Measurements from ENCODE around the gene ALK. TPM values are rescaled to one million over a fixed set of nuclear protein-coding genes. Genes with fewer than 3 reads are reported as not detected.
"Not testable (repeated sequence)": the region's sequence is repeated elsewhere in the genome, so short reads cannot be mapped to it uniquely, and the experiment has no call there.

ALK gene
- polyA plus RNA-seq, 2 donors = 0.04 to 0.05 TPM

DNA sequence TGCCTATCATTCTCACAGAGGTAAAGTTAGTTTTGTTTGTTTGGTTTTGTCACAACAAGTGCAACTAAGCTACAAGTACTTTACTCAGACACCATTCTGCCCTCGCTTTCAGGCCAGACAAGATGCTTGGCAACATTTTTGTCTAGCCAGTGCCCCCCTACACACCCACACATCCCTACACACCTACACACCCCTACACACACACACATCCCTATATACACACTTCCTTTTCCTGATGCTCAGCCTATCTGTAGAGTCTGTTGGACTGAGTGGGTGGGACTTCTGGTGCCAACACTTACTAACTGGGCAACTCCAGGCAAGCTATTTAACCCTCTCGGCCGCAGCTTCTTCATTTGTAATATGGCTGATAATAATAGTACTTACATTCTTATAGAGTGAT, 161.4 kb downstream of the ALK start:
- WGBS, 2 donors = 92 to 94% methylated on average over 3 of the region's 3 CpGs
- no peak overlapping the region for H3K4me3 ChIP-seq (ENCODE audit: low read depth in 1 of 2, low read length in 2 of 2)
- H3K4me1 ChIP-seq (ENCODE audit: control insufficient read depth in 2 of 2, insufficient read depth in 2 of 2, low read length in 1 of 2) = no peaks in the 10 kb centered on the region
- no peaks in the 10 kb centered on the region for H3K36me3 ChIP-seq (ENCODE audit: control insufficient read depth in 2 of 2, insufficient read depth in 2 of 2, low read length in 1 of 2)
- no peaks in the 10 kb centered on the region for H3K9me3 ChIP-seq (ENCODE audit: control insufficient read depth in 2 of 2, insufficient read depth in 1 of 2, low read depth in 1 of 2, low read length in 1 of 2)
- no peak overlapping the region for H3K27ac ChIP-seq (ENCODE audit: low read depth in 2 of 2, low read length in 1 of 2)
- peaks cover 0 to 6% of the 10 kb centered on the region in 2 donors for H3K27me3 ChIP-seq (ENCODE audit: control insufficient read depth in 1 of 2, insufficient read depth in 2 of 2, low read length in 2 of 2)

DNA sequence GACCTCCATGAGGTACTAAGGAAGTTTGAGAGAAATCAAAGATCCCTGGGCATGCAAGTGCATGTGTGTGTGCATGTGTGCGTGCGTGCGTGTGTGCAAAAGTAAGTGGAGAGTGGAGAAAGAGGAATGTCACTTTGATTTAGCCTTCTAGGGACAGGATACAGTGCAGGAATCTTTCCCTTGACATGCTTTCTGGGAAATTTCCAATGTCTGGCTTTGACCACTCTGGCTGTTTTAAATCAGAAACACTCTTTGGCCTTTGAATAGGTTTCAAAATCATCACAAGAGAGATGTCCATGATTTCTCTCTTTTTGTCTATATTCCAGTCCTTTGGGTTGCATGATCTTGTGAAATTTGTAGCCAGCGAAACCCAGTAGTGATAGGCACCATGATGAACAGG, 162.0 kb downstream of the ALK start:
- H3K36me3 ChIP-seq (ENCODE audit: control insufficient read depth in 2 of 2, insufficient read depth in 2 of 2, low read length in 1 of 2) = no peaks in the 10 kb centered on the region
- peaks cover 0 to 6% of the 10 kb centered on the region in 2 donors for H3K27me3 ChIP-seq (ENCODE audit: control insufficient read depth in 1 of 2, insufficient read depth in 2 of 2, low read length in 2 of 2)
- H3K27ac ChIP-seq (ENCODE audit: low read depth in 2 of 2, low read length in 1 of 2) = no peak overlapping the region
- H3K4me3 ChIP-seq (ENCODE audit: low read depth in 1 of 2, low read length in 2 of 2) = no peak overlapping the region
- 82 to 89% methylated on average over 4 of the region's 4 CpGs for WGBS, 2 donors
- H3K9me3 ChIP-seq (ENCODE audit: control insufficient read depth in 2 of 2, insufficient read depth in 1 of 2, low read depth in 1 of 2, low read length in 1 of 2) = no peaks in the 10 kb centered on the region
- no peaks in the 10 kb centered on the region for H3K4me1 ChIP-seq (ENCODE audit: control insufficient read depth in 2 of 2, insufficient read depth in 2 of 2, low read length in 1 of 2)

DNA sequence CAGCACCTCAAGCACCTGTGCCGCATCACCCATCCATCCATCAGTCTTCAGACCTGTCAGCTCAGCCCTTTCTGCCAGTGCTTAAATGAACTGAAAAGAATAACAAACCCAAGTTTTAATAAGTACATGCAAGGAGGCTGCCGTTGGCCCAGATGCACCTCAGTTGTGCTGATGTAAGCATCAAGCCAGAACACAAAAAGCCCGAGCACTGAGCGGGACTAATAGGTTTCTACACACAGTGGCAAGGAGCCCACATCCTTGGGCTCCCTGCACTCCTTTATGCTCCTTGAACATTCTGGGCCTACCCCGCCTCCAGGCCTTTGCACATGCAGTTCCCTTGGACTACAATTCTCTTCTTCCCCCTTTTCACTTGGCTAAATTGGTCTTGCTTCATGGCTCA, 165.6 kb downstream of the ALK start:
- Histone ChIP-seq H3K27me3 (ENCODE audit: control insufficient read depth in 1 of 2, insufficient read depth in 2 of 2, low read length in 2 of 2) (peaks cover 0 to 3% of the 10 kb centered on the region in 2 donors), H3K9me3 (ENCODE audit: control insufficient read depth in 2 of 2, insufficient read depth in 1 of 2, low read depth in 1 of 2, low read length in 1 of 2) (no peaks in the 10 kb centered on the region), H3K4me3 (ENCODE audit: low read depth in 1 of 2, low read length in 2 of 2) (no peak overlapping the region), H3K36me3 (ENCODE audit: control insufficient read depth in 2 of 2, insufficient read depth in 2 of 2, low read length in 1 of 2) (no peaks in the 10 kb centered on the region), H3K27ac (ENCODE audit: low read depth in 2 of 2, low read length in 1 of 2) (no peak overlapping the region), H3K4me1 (ENCODE audit: control insufficient read depth in 2 of 2, insufficient read depth in 2 of 2, low read length in 1 of 2) (no peaks in the 10 kb centered on the region)
- WGBS, 2 donors = 70 to 92% methylated on average over 5 of the region's 5 CpGs

DNA sequence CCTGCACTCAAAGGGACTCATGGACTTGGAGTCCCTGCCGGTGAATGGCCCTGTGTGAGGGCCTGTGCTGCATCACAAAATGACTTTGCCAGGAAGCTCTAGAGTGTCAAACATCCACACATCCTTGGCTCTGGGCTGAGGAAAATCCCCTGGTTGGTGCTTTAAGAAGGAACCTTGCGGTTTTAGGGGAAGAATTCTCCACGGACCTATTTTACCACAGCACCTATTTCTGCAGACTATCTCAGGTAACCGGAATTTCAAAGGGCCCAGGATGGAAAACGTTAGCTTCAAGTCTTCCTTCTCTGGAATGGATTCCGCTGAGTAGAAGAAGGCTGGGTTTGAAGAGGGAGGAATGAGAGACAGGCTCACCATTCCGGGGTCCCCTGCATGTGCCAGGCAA, 166.2 kb downstream of the ALK start:
- Histone ChIP-seq H3K36me3 (ENCODE audit: control insufficient read depth in 2 of 2, insufficient read depth in 2 of 2, low read length in 1 of 2) (no peaks in the 10 kb centered on the region), H3K9me3 (ENCODE audit: control insufficient read depth in 2 of 2, insufficient read depth in 1 of 2, low read depth in 1 of 2, low read length in 1 of 2) (no peaks in the 10 kb centered on the region), H3K4me1 (ENCODE audit: control insufficient read depth in 2 of 2, insufficient read depth in 2 of 2, low read length in 1 of 2) (no peaks in the 10 kb centered on the region), H3K27ac (ENCODE audit: low read depth in 2 of 2, low read length in 1 of 2) (no peak overlapping the region), H3K4me3 (ENCODE audit: low read depth in 1 of 2, low read length in 2 of 2) (no peak overlapping the region), H3K27me3 (ENCODE audit: control insufficient read depth in 1 of 2, insufficient read depth in 2 of 2, low read length in 2 of 2) (no peaks in the 10 kb centered on the region)
- WGBS, 2 donors = 88 to 89% methylated on average over 7 of the region's 7 CpGs

DNA sequence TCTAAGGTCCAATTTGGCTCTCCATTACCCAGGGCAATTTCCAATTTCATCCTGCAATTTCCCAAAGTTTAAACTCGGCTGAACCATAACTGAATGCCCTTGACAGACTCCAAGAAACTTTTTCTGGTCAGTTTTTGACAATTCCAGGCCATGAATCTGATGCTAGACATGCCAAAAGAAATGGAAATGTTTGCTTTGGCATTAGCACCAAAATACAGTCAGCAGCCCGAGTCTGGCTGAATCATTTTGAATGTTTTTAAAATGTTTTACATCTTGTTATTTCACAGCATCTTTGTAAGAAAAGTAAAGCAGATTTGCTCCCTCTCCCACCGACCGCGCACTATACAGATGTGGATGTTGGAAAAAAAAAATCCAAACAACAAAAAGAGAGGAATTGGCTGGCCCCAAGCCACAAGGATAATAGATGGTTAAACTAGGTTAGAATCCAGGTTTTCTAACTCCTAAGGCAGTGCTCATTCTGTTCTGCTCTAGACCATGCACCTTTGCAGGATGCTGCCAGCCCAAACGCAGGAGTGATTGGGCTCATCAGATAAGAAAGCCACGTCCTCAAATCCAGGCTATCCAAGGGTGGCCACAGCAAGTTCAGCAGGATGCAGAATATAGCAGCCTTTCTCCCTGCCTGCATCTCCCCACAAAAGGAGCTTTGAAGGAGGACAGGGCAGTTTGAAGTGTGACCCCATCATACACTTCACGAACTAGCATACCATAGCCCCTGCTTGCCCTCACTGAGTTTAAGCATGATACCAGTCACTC, 167.5 kb downstream of the ALK start:
- Histone ChIP-seq H3K4me1 (ENCODE audit: control insufficient read depth in 2 of 2, insufficient read depth in 2 of 2, low read length in 1 of 2) (no peaks in the 10 kb centered on the region), H3K27ac (ENCODE audit: low read depth in 2 of 2, low read length in 1 of 2) (no peak overlapping the region), H3K4me3 (ENCODE audit: low read depth in 1 of 2, low read length in 2 of 2) (no peak overlapping the region), H3K36me3 (ENCODE audit: control insufficient read depth in 2 of 2, insufficient read depth in 2 of 2, low read length in 1 of 2) (no peaks in the 10 kb centered on the region), H3K9me3 (ENCODE audit: control insufficient read depth in 2 of 2, insufficient read depth in 1 of 2, low read depth in 1 of 2, low read length in 1 of 2) (no peaks in the 10 kb centered on the region), H3K27me3 (ENCODE audit: control insufficient read depth in 1 of 2, insufficient read depth in 2 of 2, low read length in 2 of 2) (no peaks in the 10 kb centered on the region)
- 48 to 52% methylated on average over 8 of the region's 8 CpGs for WGBS, 2 donors

DNA sequence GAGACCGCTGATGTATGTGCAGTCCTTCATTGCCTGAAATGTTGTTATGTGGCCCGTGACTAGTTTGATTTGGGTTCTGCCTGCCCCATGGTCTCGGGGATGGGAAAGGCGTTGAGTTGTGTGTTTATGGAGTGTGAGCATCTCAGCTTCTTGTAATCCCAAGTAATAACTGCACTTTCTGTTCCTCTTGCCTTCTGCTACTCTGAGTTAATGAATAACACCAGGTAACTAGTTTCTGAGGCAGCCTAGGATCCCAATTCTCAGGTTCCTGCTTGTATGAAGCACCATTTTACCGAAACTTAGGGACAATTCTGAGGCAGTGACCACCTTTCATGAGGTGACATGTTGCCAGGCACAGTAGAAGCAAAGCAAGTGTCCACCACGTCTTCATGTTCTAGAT, 170.0 kb downstream of the ALK start:
- 84 to 90% methylated on average over 6 of the region's 6 CpGs for WGBS, 2 donors
- Histone ChIP-seq H3K4me1 (ENCODE audit: control insufficient read depth in 2 of 2, insufficient read depth in 2 of 2, low read length in 1 of 2) (no peaks in the 10 kb centered on the region), H3K36me3 (ENCODE audit: control insufficient read depth in 2 of 2, insufficient read depth in 2 of 2, low read length in 1 of 2) (no peaks in the 10 kb centered on the region), H3K4me3 (ENCODE audit: low read depth in 1 of 2, low read length in 2 of 2) (no peak overlapping the region), H3K27ac (ENCODE audit: low read depth in 2 of 2, low read length in 1 of 2) (no peak overlapping the region), H3K27me3 (ENCODE audit: control insufficient read depth in 1 of 2, insufficient read depth in 2 of 2, low read length in 2 of 2) (no peaks in the 10 kb centered on the region), H3K9me3 (ENCODE audit: control insufficient read depth in 2 of 2, insufficient read depth in 1 of 2, low read depth in 1 of 2, low read length in 1 of 2) (no peaks in the 10 kb centered on the region)

DNA sequence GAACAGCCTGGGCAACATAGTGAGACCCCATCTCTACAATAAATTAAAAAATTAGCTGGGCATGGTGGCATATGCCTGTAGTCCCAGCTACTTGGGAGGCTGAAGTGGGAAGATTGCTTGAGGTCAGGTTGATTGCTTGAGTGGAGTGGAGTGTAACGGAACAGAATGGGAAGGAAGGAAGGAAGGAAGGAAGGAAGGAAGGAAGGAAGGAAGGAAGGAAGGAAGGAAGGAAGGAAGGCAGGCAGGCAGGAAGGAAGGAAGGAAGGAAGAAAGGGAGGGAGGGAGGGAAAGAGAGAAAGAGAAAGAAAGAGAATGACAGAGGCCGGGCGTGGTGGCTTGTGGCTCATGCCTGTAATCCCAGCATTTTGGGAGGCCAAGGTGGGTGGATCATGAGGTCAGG, 170.9 kb downstream of the ALK start:
- H3K36me3 ChIP-seq (ENCODE audit: control insufficient read depth in 2 of 2, insufficient read depth in 2 of 2, low read length in 1 of 2); H3K4me1 ChIP-seq (ENCODE audit: control insufficient read depth in 2 of 2, insufficient read depth in 2 of 2, low read length in 1 of 2); H3K9me3 ChIP-seq (ENCODE audit: control insufficient read depth in 2 of 2, insufficient read depth in 1 of 2, low read depth in 1 of 2, low read length in 1 of 2); H3K27ac ChIP-seq (ENCODE audit: low read depth in 2 of 2, low read length in 1 of 2); H3K27me3 ChIP-seq (ENCODE audit: control insufficient read depth in 1 of 2, insufficient read depth in 2 of 2, low read length in 2 of 2); H3K4me3 ChIP-seq (ENCODE audit: low read depth in 1 of 2, low read length in 2 of 2): not testable (repeated sequence)
- 87 to 90% methylated on average over 3 of the region's 3 CpGs for WGBS, 2 donors

DNA sequence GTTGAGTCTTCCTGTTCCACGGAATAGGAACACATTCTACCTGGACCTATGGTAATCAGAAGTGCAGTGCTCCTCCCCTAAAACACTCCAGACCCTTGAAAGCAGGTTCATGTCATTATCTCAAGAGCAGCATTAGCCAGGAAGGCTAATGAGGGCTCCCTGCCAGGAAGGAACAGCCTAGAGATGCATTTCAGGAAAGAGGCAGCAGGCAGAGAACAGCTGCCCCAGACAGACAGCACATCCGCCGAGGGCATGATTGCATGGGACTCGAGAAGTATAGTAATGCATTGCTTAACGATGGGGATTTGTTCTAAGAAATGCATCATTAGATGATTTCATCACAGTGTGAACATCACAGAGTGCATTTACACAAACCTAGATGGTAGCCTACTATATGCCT, 171.5 kb downstream of the ALK start:
- Histone ChIP-seq H3K4me1 (ENCODE audit: control insufficient read depth in 2 of 2, insufficient read depth in 2 of 2, low read length in 1 of 2) (no peaks in the 10 kb centered on the region), H3K9me3 (ENCODE audit: control insufficient read depth in 2 of 2, insufficient read depth in 1 of 2, low read depth in 1 of 2, low read length in 1 of 2) (no peaks in the 10 kb centered on the region), H3K27me3 (ENCODE audit: control insufficient read depth in 1 of 2, insufficient read depth in 2 of 2, low read length in 2 of 2) (no peaks in the 10 kb centered on the region), H3K4me3 (ENCODE audit: low read depth in 1 of 2, low read length in 2 of 2) (no peak overlapping the region), H3K27ac (ENCODE audit: low read depth in 2 of 2, low read length in 1 of 2) (no peak overlapping the region), H3K36me3 (ENCODE audit: control insufficient read depth in 2 of 2, insufficient read depth in 2 of 2, low read length in 1 of 2) (no peaks in the 10 kb centered on the region)
- WGBS, 2 donors = 86 to 89% methylated on average over 5 of the region's 5 CpGs

DNA sequence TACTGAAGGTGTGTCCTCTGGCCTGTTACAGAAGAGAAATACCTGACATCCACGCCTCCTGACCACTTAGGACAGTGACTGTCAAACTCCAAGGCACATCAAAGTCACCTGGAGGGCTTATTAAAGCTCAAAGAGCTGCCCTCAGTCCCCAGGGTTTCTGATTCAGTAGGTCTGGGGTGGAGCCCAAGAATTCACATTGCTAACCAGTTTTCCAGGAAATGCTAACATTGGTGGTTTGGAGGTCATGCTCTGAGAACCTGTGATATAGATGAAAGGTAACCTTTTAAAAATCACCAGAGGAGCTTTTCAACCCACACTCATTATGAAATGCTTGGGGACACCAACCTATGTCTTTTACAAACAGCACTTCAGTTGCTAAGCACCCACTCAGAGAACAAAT, 172.3 kb downstream of the ALK start:
- H3K27me3 ChIP-seq (ENCODE audit: control insufficient read depth in 1 of 2, insufficient read depth in 2 of 2, low read length in 2 of 2) = no peaks in the 10 kb centered on the region
- H3K4me1 ChIP-seq (ENCODE audit: control insufficient read depth in 2 of 2, insufficient read depth in 2 of 2, low read length in 1 of 2) = no peaks in the 10 kb centered on the region
- no peak overlapping the region for H3K27ac ChIP-seq (ENCODE audit: low read depth in 2 of 2, low read length in 1 of 2)
- no peak overlapping the region for H3K4me3 ChIP-seq (ENCODE audit: low read depth in 1 of 2, low read length in 2 of 2)
- 80 to 82% methylated on average over 1 of the region's 1 CpG for WGBS, 2 donors
- H3K36me3 ChIP-seq (ENCODE audit: control insufficient read depth in 2 of 2, insufficient read depth in 2 of 2, low read length in 1 of 2) = no peaks in the 10 kb centered on the region
- H3K9me3 ChIP-seq (ENCODE audit: control insufficient read depth in 2 of 2, insufficient read depth in 1 of 2, low read depth in 1 of 2, low read length in 1 of 2) = no peaks in the 10 kb centered on the region

DNA sequence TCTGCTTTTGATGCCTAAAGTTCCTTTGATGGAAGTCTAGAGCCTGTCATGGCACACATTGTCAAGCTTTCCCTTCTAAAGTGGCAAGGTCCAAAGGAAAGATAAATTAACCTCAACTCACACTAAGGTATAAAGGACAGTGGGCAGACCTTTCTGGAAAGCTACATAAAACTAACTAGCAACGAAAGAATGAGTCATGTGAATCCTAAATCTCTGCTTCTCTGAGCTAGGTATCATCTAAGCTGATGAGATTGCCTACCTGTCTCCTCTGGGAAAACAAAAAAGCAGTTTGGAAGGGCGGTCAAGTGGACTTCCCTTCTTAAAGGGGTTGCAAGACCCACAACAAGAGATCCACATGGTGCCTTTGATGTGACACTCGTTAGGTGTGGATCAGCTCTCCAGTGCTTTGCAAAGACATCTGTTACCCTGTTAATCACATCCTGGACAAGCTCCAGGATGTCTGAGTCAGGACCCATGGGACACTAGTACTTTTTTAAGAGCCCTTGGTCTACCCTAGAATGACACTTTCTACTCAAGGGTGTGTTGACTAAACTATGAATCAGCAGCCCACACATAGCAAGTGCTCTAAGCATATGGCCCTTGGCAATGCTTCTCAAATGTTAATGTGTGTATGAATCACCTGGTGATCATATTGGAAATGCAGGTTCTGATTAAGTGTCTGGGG, 173.5 kb downstream of the ALK start:
- WGBS, 2 donors = 40 to 53% methylated on average over 3 of the region's 3 CpGs
- H3K9me3 ChIP-seq (ENCODE audit: control insufficient read depth in 2 of 2, insufficient read depth in 1 of 2, low read depth in 1 of 2, low read length in 1 of 2) = no peaks in the 10 kb centered on the region
- no peaks in the 10 kb centered on the region for H3K27me3 ChIP-seq (ENCODE audit: control insufficient read depth in 1 of 2, insufficient read depth in 2 of 2, low read length in 2 of 2)
- H3K27ac ChIP-seq (ENCODE audit: low read depth in 2 of 2, low read length in 1 of 2) = no peak overlapping the region
- H3K4me1 ChIP-seq (ENCODE audit: control insufficient read depth in 2 of 2, insufficient read depth in 2 of 2, low read length in 1 of 2) = no peaks in the 10 kb centered on the region
- H3K36me3 ChIP-seq (ENCODE audit: control insufficient read depth in 2 of 2, insufficient read depth in 2 of 2, low read length in 1 of 2) = no peaks in the 10 kb centered on the region
- no peak overlapping the region for H3K4me3 ChIP-seq (ENCODE audit: low read depth in 1 of 2, low read length in 2 of 2)

Measured in esophagus (tissue), 2 donors.